IMR-90 (cell line): ENCODE measurements around the gene SPTLC2. TPM values are rescaled to one million over a fixed set of nuclear protein-coding genes. Genes with fewer than 3 reads are reported as not detected.

Experiments
- ATAC-seq: fragments of 200-7000 bp; cut with Tn5 transposase; 2 replicates; pipeline ENCODE4 v1.9.1; 2020; ENCODE audit warnings: low read depth, mild to moderate bottlenecking, moderate library complexity
- BruUV-seq: library from RNA; stranded (reverse); fragments of 400-500 nt; replicated peaks from 2 replicates; lab custom pipeline; 2021; lab: Mats Ljungman, UMichigan
- CTCF ChIA-PET: fragments of 300-600 bp; formaldehyde crosslinking; extraction: SDS; loops from one replicate; lab custom pipeline; 2021; ENCODE audit warnings: antibody characterized with exemption; lab: Yijun Ruan, JAX
- POLR2A ChIA-PET: fragments of 300-600 bp; sonication (Branson Sonifier 250); formaldehyde crosslinking; loops from one replicate; lab custom pipeline; 2022; ENCODE audit warnings: antibody characterized with exemption; ENCODE audit not compliant: unreplicated experiment; lab: Charles Lee
- DNase-seq: peaks from one replicate; pipeline ENCODE4 v3.0.0; 2013
- H2AFZ ChIP-seq: replicated peaks from 2 replicates; pipeline ENCODE3; 2013; ENCODE audit warnings: low read length, mild to moderate bottlenecking; ENCODE audit not compliant: poor library complexity
- H2AK5ac ChIP-seq: 2 replicates; pipeline ENCODE4 v1.6.1; 2013; ENCODE audit warnings: low read depth, low read length, inconsistent platforms
- H2AK9ac ChIP-seq: replicated peaks from 2 replicates; pipeline ENCODE3; 2013; ENCODE audit warnings: mild to moderate bottlenecking, low read depth, low read length, moderate library complexity; ENCODE audit not compliant: poor library complexity
- H2BK120ac ChIP-seq: 2 replicates; pipeline ENCODE4 v1.6.1; 2013; ENCODE audit warnings: low read depth, low read length, inconsistent platforms
- H2BK15ac ChIP-seq: 3 replicates; pipeline ENCODE4 v1.6.1; 2013; ENCODE audit warnings: low read depth, low read length, inconsistent platforms
- H2BK20ac ChIP-seq: 2 replicates; pipeline ENCODE4 v1.6.1; 2013; ENCODE audit warnings: low read depth, mild to moderate bottlenecking, inconsistent platforms, low read length, moderate library complexity
- H2BK5ac ChIP-seq: 2 replicates; pipeline ENCODE4 v1.6.1; 2013; ENCODE audit warnings: mild to moderate bottlenecking, low read depth, low read length, inconsistent platforms; ENCODE audit not compliant: poor library complexity, severe bottlenecking
- H3K14ac ChIP-seq: replicated peaks from 2 replicates; pipeline ENCODE4 v1.6.1; 2013; ENCODE audit warnings: low read depth, low read length, inconsistent platforms
- H3K18ac ChIP-seq: 2 replicates; pipeline ENCODE4 v1.6.1; 2013; ENCODE audit warnings: low read depth, low read length, control low read depth
- H3K23ac ChIP-seq: 2 replicates; pipeline ENCODE4 v1.6.1; 2013; ENCODE audit warnings: low read depth, low read length, inconsistent platforms
- H3K27ac ChIP-seq: 2 replicates; pipeline ENCODE4 v1.5.1; 2013; ENCODE audit warnings: mild to moderate bottlenecking, control low read depth, low read length; ENCODE audit not compliant: insufficient read depth
- H3K27me3 ChIP-seq: 2 replicates; pipeline ENCODE4 v1.6.1; 2013; ENCODE audit warnings: low read length; ENCODE audit not compliant: control insufficient read depth, insufficient read depth
- H3K36me3 ChIP-seq: 2 replicates; pipeline ENCODE4 v1.6.1; 2013; ENCODE audit warnings: low read length, mixed read lengths; ENCODE audit not compliant: control insufficient read depth, insufficient read depth
- H3K4ac ChIP-seq: 2 replicates; pipeline ENCODE4 v1.6.1; 2013; ENCODE audit warnings: low read depth, low read length, inconsistent platforms
- H3K4me1 ChIP-seq: 2 replicates; pipeline ENCODE4 v1.6.1; 2013; ENCODE audit warnings: low read length, mixed read lengths; ENCODE audit not compliant: control insufficient read depth, insufficient read depth
- H3K4me2 ChIP-seq: 2 replicates; pipeline ENCODE4 v1.6.1; 2013; ENCODE audit warnings: low read depth, mild to moderate bottlenecking, control low read depth, low read length, moderate library complexity
- H3K4me3 ChIP-seq: 2 replicates; pipeline ENCODE4 v1.5.1; 2013; ENCODE audit warnings: low read depth, mild to moderate bottlenecking, control low read depth, low read length, moderate library complexity; ENCODE audit not compliant: insufficient read depth
- H3K56ac ChIP-seq: 2 replicates; pipeline ENCODE4 v1.6.1; 2013; ENCODE audit warnings: low read length, inconsistent platforms; ENCODE audit not compliant: insufficient read depth; ENCODE audit errors: extremely low read depth
- H3K79me1 ChIP-seq, 2 experiments: 2 replicates each; pipeline ENCODE4 v1.6.1; 2013; ENCODE audit warnings: low read length in 2 of 2, inconsistent platforms in 1 of 2, low read depth in 1 of 2
- H3K9ac ChIP-seq: 2 replicates; pipeline ENCODE4 v1.6.1; 2013; ENCODE audit warnings: low read depth, low read length, control low read depth
- H3K9me1 ChIP-seq: 2 replicates; pipeline ENCODE4 v1.6.1; 2013; ENCODE audit warnings: low read length, inconsistent platforms; ENCODE audit not compliant: insufficient read depth
- H3K9me3 ChIP-seq: 2 replicates; pipeline ENCODE4 v1.6.1; 2013; ENCODE audit warnings: low read length; ENCODE audit not compliant: control insufficient read depth, insufficient read depth
- H4K20me1 ChIP-seq: 2 replicates; pipeline ENCODE4 v1.6.1; 2013; ENCODE audit warnings: low read length, inconsistent platforms; ENCODE audit not compliant: insufficient read depth
- H4K5ac ChIP-seq: 2 replicates; pipeline ENCODE4 v1.6.1; 2013; ENCODE audit warnings: mild to moderate bottlenecking, low read depth, low read length, control low read depth
- H4K8ac ChIP-seq, 2 experiments: 2 replicates each; pipeline ENCODE4 v1.6.1; 2013; ENCODE audit warnings: low read depth in 2 of 2, low read length in 2 of 2, control low read depth in 1 of 2, inconsistent platforms in 1 of 2
- H4K91ac ChIP-seq: 2 replicates; pipeline ENCODE4 v1.6.1; 2013; ENCODE audit warnings: low read depth, low read length, inconsistent platforms; ENCODE audit not compliant: insufficient read depth
- CEBPB ChIP-seq: IDR thresholded peaks from 2 replicates; pipeline ENCODE4 v1.6.1; 2012; ENCODE audit warnings: low read depth, low read length, improper control_type of control experiment
- CHD1 ChIP-seq: IDR thresholded peaks from 2 replicates; pipeline ENCODE4 v1.6.1; 2012; ENCODE audit warnings: low read depth, low read length, improper control_type of control experiment
- CTCF ChIP-seq: conservative IDR thresholded peaks from 2 replicates; pipeline ENCODE4 v1.5.1; 2012; ENCODE audit warnings: mild to moderate bottlenecking, low read depth, low read length, improper control_type of control experiment
- ELK1 ChIP-seq: fragments of 150-350 bp; IDR thresholded peaks from 2 replicates; pipeline ENCODE4 v1.6.1; 2016; ENCODE audit warnings: low read depth, mild to moderate bottlenecking, low read length, moderate library complexity, borderline replicate concordance
- FOS ChIP-seq: fragments of 150-350 bp; IDR thresholded peaks from 2 replicates; pipeline ENCODE4 v1.6.1; 2016; ENCODE audit warnings: low read depth, low read length
- MAFK ChIP-seq: IDR thresholded peaks from 2 replicates; pipeline ENCODE4 v1.6.1; 2012; ENCODE audit warnings: low read depth, low read length, improper control_type of control experiment
- MAZ ChIP-seq: IDR thresholded peaks from 2 replicates; pipeline ENCODE4 v1.6.1; 2012; ENCODE audit warnings: low read depth, mild to moderate bottlenecking, low read length, improper control_type of control experiment, moderate library complexity, borderline replicate concordance
- MXI1 ChIP-seq: IDR thresholded peaks from 2 replicates; pipeline ENCODE4 v1.6.1; 2012; ENCODE audit warnings: low read depth, mild to moderate bottlenecking, low read length, moderate library complexity, borderline replicate concordance
- NFE2L2 ChIP-seq: fragments of 150-350 bp; IDR thresholded peaks from 2 replicates; pipeline ENCODE4 v1.6.1; 2016; ENCODE audit warnings: low read depth, mild to moderate bottlenecking, low read length
- POLR2A ChIP-seq: IDR thresholded peaks from 2 replicates; pipeline ENCODE4 v1.6.1; 2012; ENCODE audit warnings: mild to moderate bottlenecking, low read depth, low read length
- RAD21 ChIP-seq: IDR thresholded peaks from 2 replicates; pipeline ENCODE4 v1.6.1; 2012; ENCODE audit warnings: low read length, improper control_type of control experiment
- RCOR1 ChIP-seq: IDR thresholded peaks from 2 replicates; pipeline ENCODE4 v1.6.1; 2012; ENCODE audit warnings: mild to moderate bottlenecking, low read length, improper control_type of control experiment; ENCODE audit not compliant: insufficient replicate concordance
- RFX5 ChIP-seq: IDR thresholded peaks from 2 replicates; pipeline ENCODE4 v1.8.0; 2012; ENCODE audit warnings: low read depth, mild to moderate bottlenecking, low read length, moderate library complexity
- SMC3 ChIP-seq: fragments of 150-350 bp; IDR thresholded peaks from 2 replicates; pipeline ENCODE4 v1.6.1; 2016; ENCODE audit warnings: low read depth, mild to moderate bottlenecking, antibody characterized with exemption, low read length, moderate library complexity
- WGBS, 2 experiments: methylation state at CpG; one replicate each; pipeline versions ENCODE4 v1.1.5 to v1.1.7; 2013; ENCODE audit warnings: missing lambda C conversion rate in 2 of 2; ENCODE audit not compliant: insufficient read length in 1 of 2; ENCODE audit errors: extremely low coverage in 2 of 2; 5-methylcytosine and 5-hydroxymethylcytosine counted together
- dilution Hi-C: fragments of 300-500 bp; cut with HindIII; formaldehyde crosslinking; loops from one replicate; pipeline ENCODE4 v1.14.3; 2018; ENCODE audit warnings: low sequenced_read_pairs; ENCODE audit not compliant: unreplicated experiment
- in situ Hi-C: fragments of 300-500 bp; cut with MboI; formaldehyde crosslinking; loops from 3 replicates; pipeline ENCODE4 v1.14.3; 2019; ENCODE audit warnings: low sequenced_read_pairs, inconsistent platforms, mixed read lengths
- intact Hi-C: fragments of 100-400 bp; cut with micrococcal nuclease; formaldehyde crosslinking; loops from 2 replicates; pipeline ENCODE4 v1.10.0; 2022
- polyA plus RNA-seq, 3 experiments: library from polyadenylated mRNA; depleted of rRNA; stranded (reverse); fragments of >200 nt; gene quantifications; 2 replicates each; pipeline ENCODE4 v1.2.3, GENCODE V29; 2012; ENCODE audit warnings: low replicate concordance in 1 of 3
- total RNA-seq: library from RNA; depleted of rRNA; stranded (reverse); fragments of >200 nt; gene quantifications from 2 replicates; pipeline ENCODE4 v1.2.3, GENCODE V29; 2012
- TF ChIP-seq, protein P1 (sequence below): fragments of 150-350 bp; IDR thresholded peaks from 2 replicates; pipeline ENCODE4 v1.6.1; 2017; ENCODE audit warnings: mild to moderate bottlenecking, antibody characterized with exemption, low read length, low read depth

Gene SPTLC2
- total and polyA plus RNA-seq, 2 of the 4 experiments (the other 2 are of a cell fraction), result 22.6 to 68.3 TPM

DNA sequence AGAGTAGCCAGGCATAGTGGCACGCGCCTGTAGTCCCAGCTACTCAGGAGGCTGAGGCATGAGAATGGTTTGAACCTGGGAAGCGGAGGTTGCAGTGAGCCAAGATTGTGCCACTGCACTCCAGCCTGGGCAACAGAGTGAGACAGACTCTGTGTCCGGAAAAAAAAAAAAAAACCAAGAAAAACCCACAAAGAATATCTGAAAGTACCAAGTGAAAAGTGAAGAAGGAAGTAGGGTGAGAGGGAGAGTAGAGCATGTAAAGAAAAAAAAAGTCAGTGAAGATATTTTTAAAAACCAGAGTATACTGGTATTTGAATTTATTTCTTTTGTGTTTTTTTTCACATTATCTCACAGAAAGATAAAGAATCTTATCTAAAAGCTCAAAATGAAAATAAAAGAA, 74.5 kb downstream of the SPTLC2 start:
- Histone ChIP-seq H3K9ac (no peak overlapping the region), H2BK120ac (no peak overlapping the region), H3K79me1 (peaks cover 12 to 33% of the 10 kb centered on the region in 2 experiments), H2AK9ac (no peak overlapping the region), H3K56ac (no peak overlapping the region), H2AFZ (no peak overlapping the region), H3K36me3 (peaks cover 12% of the 10 kb centered on the region), H3K4me1 (peaks cover 8% of the 10 kb centered on the region; the same call in 1 of the 2 replicates), H2BK20ac (no peak overlapping the region), H3K4me2 (no peak overlapping the region), H4K91ac (no peak overlapping the region), H4K5ac (no peak overlapping the region), H3K4me3 (no peak overlapping the region), H2AK5ac (no peak overlapping the region), H3K27ac (no peak overlapping the region), H4K8ac (no peak overlapping the region), H2BK15ac (no peak overlapping the region), H3K14ac (no peak overlapping the region), H3K4ac (no peak overlapping the region), H3K9me3 (no peaks in the 10 kb centered on the region), H3K18ac (no peak overlapping the region), H3K23ac (no peak overlapping the region), H2BK5ac (no peak overlapping the region), H3K9me1 (no peaks in the 10 kb centered on the region), H4K20me1 (no peaks in the 10 kb centered on the region), H3K27me3 (no peaks in the 10 kb centered on the region)
- ATAC-seq, result no peak
- in situ Hi-C loops (loop anchor here (10.0 kb wide), 1 partner anchor 247 kb away; no protein-coding TSS in a partner anchor), intact Hi-C loops (no loop called here), dilution Hi-C loops (no loop called here)
- TF ChIP-seq MXI1 (no peak), SMC3 (no peak), POLR2A (no peak), ELK1 (no peak), MAFK (no peak), RFX5 (no peak), CTCF (no peak), MAZ (no peak), CHD1 (no peak), RAD21 (no peak), RCOR1 (no peak), CEBPB (no peak), NFE2L2 (no peak), FOS (no peak)
- TF ChIP-seq, protein P1, sequence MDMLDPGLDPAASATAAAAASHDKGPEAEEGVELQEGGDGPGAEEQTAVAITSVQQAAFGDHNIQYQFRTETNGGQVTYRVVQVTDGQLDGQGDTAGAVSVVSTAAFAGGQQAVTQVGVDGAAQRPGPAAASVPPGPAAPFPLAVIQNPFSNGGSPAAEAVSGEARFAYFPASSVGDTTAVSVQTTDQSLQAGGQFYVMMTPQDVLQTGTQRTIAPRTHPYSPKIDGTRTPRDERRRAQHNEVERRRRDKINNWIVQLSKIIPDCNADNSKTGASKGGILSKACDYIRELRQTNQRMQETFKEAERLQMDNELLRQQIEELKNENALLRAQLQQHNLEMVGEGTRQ, result no peak
- WGBS, 2 experiments, result no CpG with 5 or more reads among the region's 4 CpGs
- DNase-seq, result no peak
- POLR2A ChIA-PET, result no interaction called here
- no TSS peak for BruUV-seq
- CTCF ChIA-PET, result interaction anchor here (1.0 kb wide), 1 partner anchor 24 kb away, joined by 3 read pairs; no protein-coding TSS in a partner anchor
